GM19395 (cell line): Measurements from ENCODE around the gene RGS2.

Experiments
- ATAC-seq: cut with Tn5 transposase; IDR thresholded peaks from one replicate; pipeline ENCODE4 v1.9.1; 2021; ENCODE audit warnings: mild to moderate bottlenecking, moderate library complexity; ENCODE audit not compliant: unreplicated experiment

Gene RGS2

DNA sequence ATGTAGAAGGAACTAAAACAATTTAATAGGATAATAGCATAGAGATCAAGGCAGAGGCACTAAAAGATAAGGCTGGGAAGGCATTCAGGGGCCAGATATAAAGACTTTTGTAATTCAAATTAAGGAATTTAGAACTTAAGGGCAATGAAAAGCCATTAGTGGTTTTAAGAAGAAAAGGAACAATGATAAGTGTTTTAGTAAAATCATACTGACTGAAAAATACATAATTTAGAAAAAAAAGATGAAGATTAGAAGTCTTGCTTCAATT lies 14.1 kb upstream of the RGS2 start:
- ATAC-seq, result no peak

- ATAC-seq, result no peak
Observed at GRCh38 chr1:192795916-192796618, 12.8 kb upstream of the RGS2 start.

GRCh38 chr1:192797143-192797542 lies 11.7 kb upstream of the RGS2 start:
- ATAC-seq, result no peak

GRCh38 chr1:192797891-192798290 lies 10.9 kb upstream of the RGS2 start:
- no peak for ATAC-seq

DNA sequence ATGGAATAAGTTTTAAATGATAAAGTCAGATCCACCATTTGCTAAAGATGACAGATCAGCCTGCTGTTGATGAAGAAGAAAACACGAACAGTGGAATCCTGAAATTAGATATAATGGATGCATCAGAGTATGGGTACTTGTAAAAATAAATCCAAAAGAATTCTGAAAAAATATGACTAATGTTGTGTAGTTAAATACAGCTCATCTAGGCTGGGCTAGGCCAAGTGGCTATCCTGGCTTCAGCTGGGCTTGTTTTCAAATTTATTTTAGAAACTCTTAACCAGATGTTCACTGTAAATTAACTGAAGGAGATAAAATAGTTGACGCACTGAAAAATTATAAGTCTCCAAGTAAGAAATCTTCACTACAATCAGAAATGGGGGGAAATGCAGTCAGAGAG lies 7.4 kb upstream of the RGS2 start:
- ATAC-seq, result no peak

DNA sequence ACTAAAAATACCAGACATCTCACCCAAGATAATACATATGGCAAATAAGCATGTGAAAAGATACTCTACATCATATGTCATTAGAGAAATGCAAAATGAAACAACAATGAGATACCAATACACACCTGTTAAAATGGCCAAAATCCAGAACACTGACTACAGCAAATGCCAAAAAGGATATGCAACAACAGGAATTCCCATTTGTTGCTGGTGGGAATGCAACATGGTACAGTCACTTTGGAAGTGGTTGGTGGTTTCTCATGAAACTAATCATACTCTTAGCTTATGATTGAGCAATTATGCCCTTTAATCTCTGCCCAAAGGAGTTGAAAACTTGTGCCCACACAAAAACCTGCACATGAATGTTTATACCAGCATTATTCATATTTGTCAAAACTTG lies 6.4 kb upstream of the RGS2 start:
- ATAC-seq, result no peak

DNA sequence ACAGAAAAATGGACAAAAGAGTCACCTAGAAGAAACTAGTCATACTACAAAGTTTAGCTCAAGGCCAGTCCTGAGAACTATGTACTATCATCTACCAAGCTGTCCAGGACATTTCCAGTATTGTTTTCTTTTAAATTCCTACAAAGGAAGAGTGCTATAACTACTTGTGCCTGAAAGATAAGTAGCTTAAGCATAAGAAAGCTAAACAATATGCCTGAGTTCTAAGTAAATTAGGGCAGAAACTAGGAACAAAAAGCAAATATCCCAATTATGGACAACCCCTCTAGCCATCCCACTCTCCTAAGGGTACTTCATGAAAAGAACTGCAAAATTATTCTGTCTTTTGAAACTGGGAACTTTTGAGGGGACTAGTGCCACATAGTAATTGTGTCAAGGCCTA lies 5.3 kb upstream of the RGS2 start:
- no peak for ATAC-seq

DNA sequence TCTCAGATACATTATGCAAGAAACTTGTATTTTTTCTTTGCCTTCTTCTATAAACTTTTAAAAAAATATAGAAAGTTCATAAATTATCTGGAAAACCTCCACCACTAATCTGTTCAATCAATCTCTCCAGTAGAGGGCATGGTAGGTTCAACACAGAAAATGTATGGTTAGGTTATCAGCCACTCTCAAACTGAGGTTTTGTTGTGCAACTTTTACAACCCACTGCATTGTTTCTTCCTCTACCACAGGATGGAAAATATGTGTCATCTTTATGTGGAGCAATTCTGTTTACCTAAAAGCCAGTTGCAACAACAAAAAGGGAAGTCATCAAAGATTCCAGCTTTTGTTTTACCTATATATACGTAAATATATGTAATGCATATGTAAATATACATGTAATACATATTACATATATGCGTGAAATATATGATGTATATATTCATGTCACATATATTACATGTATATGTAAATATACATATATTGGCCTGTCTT lies 3.0 kb upstream of the RGS2 start:
- ATAC-seq, result peak; percentile 35

DNA sequence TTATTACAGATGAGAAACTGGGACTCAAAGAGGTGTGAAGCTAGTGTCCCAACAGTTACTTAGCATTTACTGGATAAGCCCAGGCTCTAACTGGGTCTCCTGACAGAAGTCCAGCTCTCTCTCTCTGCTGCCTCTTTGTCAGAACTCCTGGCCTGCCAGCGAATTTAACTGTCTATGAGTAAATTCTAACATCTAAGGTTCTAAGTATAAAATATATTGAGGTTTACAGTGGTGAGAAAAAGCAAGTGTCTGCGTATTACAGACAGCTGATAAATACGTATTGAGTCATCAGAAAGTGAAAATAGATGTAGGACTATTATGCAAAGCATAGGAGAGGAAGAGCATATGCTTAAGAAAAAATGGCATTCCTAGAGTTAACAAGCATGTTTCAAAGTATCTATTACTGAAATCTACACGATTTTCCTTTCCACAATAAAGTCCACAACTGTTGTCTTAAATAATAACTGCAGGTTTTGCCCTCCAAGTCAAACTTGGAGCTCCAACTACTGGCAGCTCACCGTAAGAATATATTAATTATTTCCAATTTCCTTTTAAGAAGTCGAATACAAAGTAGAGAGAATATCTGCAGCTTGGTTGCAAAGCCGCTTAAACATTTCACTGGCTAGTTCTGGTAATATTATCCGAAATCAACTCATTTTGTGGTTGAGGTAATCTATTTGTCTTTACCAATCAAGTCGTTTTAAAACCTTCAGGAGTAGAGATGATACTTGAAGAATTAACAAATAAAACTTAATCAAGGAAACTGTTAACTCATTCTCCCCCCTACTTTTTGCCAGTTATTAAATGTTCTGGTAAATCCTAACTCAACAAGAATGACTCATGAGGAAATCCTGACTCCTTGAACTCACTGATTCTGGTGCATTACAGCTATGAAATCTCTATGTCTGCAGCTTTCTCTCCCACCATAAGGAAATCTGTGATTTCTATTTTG lies 1.4 kb upstream of the RGS2 start:
- peak; percentile 45 for ATAC-seq

GRCh38 chr1:192808163-192808517 lies 699 bp upstream of the RGS2 start:
- no peak for ATAC-seq

DNA sequence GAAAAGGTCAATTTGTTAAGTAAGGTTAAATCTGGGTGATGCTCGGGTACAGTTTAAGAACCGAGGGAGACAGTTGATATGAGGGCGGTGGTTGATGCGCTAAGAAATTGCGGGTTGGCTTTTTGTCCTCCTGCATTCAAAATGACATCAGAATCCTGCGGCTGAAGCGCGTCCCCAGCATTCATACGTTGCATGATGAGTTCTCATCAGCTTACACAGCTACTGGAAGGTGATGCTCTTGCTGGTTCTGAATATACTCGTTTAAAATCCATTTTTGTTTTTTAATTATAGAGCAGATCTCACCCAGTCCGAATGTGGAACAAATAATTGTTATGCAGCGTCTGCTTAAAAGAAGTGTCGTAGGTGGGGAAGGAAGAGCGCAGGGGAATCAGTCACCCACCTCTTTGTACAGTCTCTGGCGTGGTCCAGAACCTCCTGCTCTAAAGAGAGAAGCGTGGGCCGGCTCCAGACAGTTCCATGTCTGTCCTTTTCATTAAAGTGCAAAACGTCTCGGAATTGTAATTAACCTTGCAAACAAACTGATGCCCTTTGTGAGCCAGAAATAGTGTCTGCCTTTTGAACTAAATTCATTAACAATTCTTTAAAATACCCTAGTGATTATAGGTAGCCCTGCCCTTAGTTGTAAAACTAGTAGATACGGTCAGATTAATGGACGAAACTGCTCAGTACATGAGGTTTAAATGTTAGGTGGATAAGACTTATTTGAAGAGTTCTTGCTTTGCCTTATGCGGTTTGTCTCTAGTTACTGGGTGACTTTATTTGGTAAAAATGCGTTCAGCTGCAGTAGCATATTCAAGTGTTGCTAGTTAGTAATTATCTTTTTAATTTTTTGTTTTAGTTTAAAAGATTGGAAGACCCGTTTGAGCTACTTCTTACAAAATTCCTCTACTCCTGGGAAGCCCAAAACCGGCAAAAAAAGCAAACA lies 741 bp downstream of the RGS2 start:
- ATAC-seq, result peak; percentile 4

GRCh38 chr1:192810253-192810880 lies 1.5 kb downstream of the RGS2 start:
- ATAC-seq, result peak; percentile 33

DNA sequence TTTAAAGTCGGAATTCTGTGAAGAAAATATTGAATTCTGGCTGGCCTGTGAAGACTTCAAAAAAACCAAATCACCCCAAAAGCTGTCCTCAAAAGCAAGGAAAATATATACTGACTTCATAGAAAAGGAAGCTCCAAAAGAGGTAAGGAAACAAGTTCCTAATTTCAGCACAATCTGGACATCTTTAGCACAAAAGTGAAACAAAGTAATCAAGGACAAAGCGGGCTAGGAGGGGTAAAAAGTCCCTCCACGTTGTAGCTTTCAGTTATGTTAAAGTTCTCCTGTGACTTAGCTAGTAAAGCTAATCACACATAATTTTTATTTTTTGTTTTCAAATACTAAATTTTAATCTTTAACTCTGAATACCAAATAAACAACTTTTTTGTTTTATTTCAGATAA lies 2.2 kb downstream of the RGS2 start:
- ATAC-seq, result no peak

DNA sequence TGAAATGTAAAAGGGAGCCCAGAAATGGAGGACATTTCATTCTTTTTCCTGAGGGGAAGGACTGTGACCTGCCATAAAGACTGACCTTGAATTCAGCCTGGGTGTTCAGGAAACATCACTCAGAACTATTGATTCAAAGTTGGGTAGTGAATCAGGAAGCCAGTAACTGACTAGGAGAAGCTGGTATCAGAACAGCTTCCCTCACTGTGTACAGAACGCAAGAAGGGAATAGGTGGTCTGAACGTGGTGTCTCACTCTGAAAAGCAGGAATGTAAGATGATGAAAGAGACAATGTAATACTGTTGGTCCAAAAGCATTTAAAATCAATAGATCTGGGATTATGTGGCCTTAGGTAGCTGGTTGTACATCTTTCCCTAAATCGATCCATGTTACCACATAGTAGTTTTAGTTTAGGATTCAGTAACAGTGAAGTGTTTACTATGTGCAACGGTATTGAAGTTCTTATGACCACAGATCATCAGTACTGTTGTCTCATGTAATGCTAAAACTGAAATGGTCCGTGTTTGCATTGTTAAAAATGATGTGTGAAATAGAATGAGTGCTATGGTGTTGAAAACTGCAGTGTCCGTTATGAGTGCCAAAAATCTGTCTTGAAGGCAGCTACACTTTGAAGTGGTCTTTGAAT lies 2.9 kb downstream of the RGS2 start:
- no peak for ATAC-seq

GRCh38 chr1:192812420-192813209 lies 3.8 kb downstream of the RGS2 start:
- ATAC-seq, result no peak

GRCh38 chr1:192814805-192815204 lies 6.0 kb downstream of the RGS2 start:
- no peak for ATAC-seq

GRCh38 chr1:192817246-192817645 lies 8.4 kb downstream of the RGS2 start:
- no peak for ATAC-seq

DNA sequence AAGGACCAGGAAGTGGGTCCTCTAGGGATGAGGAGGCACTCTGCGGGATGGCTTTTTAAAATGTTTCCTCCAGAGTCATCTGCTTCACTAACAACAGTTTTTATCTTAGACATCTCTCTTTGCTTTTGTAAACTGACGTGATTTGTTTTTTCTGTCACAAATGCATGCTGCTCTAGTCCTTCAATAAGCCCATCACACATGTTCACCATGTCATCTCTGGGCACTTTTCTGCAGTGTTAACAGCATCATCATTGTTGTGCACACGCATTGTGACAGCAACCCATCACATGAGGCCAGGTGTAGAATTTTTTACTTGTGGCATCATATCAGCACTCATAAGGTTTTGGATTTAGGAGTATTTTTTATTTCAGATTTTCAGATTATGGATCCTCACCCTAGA lies 12.5 kb downstream of the RGS2 start:
- ATAC-seq, result no peak

GRCh38 chr1:192824511-192824910 lies 15.7 kb downstream of the RGS2 start:
- no peak for ATAC-seq
